Neutrophil (primary cell): ENCODE data around the gene CD80.

Experiments
- H3K27ac ChIP-seq: fragments of 200-600 bp; sonication (generic); 2 replicates; pipeline ENCODE4 v1.5.1; 2016; ENCODE audit warnings: mild to moderate bottlenecking, moderate library complexity
- H3K27me3 ChIP-seq: fragments of 200-600 bp; sonication (generic); 2 replicates; pipeline ENCODE4 v1.6.0; 2016; ENCODE audit warnings: mild to moderate bottlenecking
- H3K36me3 ChIP-seq: fragments of 200-600 bp; sonication (generic); 2 replicates; pipeline ENCODE4 v1.5.1; 2017
- H3K4me1 ChIP-seq, 2 experiments: fragments of 200-600 bp in 1 of 2; sonication (generic) in 1 of 2; 1 replicate in 1 of 2; 2 replicates in 1 of 2; pipeline versions ENCODE4 v1.5.1 to v1.6.1; 2013 to 2016; ENCODE audit warnings: low read depth in 1 of 2, low read length in 1 of 2, mild to moderate bottlenecking in 1 of 2, moderate library complexity in 1 of 2; ENCODE audit not compliant: control insufficient read depth in 1 of 2, insufficient read depth in 1 of 2
- H3K4me3 ChIP-seq, 2 experiments: fragments of 200-600 bp in 1 of 2; sonication (generic) in 1 of 2; 1 replicate in 1 of 2; 2 replicates in 1 of 2; pipeline ENCODE4 v1.5.1; 2013 to 2016; ENCODE audit warnings: low read depth in 1 of 2, low read length in 1 of 2, mild to moderate bottlenecking in 1 of 2, moderate library complexity in 1 of 2
- H3K9me3 ChIP-seq: fragments of 200-600 bp; sonication (generic); 2 replicates; pipeline ENCODE4 v1.5.1; 2016
- CTCF ChIP-seq: fragments of 200-600 bp; sonication (generic); IDR thresholded peaks from 2 replicates; pipeline ENCODE4 v1.5.1; 2016; ENCODE audit warnings: antibody characterized with exemption

CD80 gene

GRCh38 chr3:119542168-119542767 is 17.1 kb downstream of the CD80 start:
- Histone ChIP-seq H3K4me1 (peaks cover 8 to 10% of the 10 kb centered on the region in 2 experiments), H3K36me3 (no peaks in the 10 kb centered on the region), H3K4me3 (no peak overlapping the region), H3K9me3 (no peaks in the 10 kb centered on the region), H3K27me3 (no peaks in the 10 kb centered on the region), H3K27ac (no peak overlapping the region)
- no peak for TF ChIP-seq CTCF

GRCh38 chr3:119541547-119541946 is 17.9 kb downstream of the CD80 start:
- Histone ChIP-seq H3K4me3 (no peak overlapping the region), H3K9me3 (no peaks in the 10 kb centered on the region), H3K36me3 (no peaks in the 10 kb centered on the region), H3K27ac (no peak overlapping the region), H3K4me1 (peaks cover under 1 to 3% of the 10 kb centered on the region in 2 experiments), H3K27me3 (no peaks in the 10 kb centered on the region)
- TF ChIP-seq CTCF, result no peak

- no peak overlapping the region for H3K4me3 ChIP-seq
- no peak overlapping the region for H3K27ac ChIP-seq
- no peaks in the 10 kb centered on the region for H3K9me3 ChIP-seq
- no peaks in the 10 kb centered on the region for H3K4me1 ChIP-seq
- H3K36me3 ChIP-seq, result no peaks in the 10 kb centered on the region
- TF ChIP-seq CTCF, result no peak
- H3K27me3 ChIP-seq, result no peaks in the 10 kb centered on the region
Measured at GRCh38 chr3:119538772-119539171, 20.6 kb downstream of the CD80 start.

GRCh38 chr3:119536757-119537156 is 22.7 kb downstream of the CD80 start:
- no peak for TF ChIP-seq CTCF
- Histone ChIP-seq H3K27me3 (no peaks in the 10 kb centered on the region), H3K9me3 (no peaks in the 10 kb centered on the region), H3K4me1 (no peaks in the 10 kb centered on the region), H3K27ac (no peak overlapping the region), H3K4me3 (no peak overlapping the region), H3K36me3 (no peaks in the 10 kb centered on the region)

- H3K4me3 ChIP-seq, result no peak overlapping the region
- no peaks in the 10 kb centered on the region for H3K9me3 ChIP-seq
- no peak for TF ChIP-seq CTCF
- H3K27me3 ChIP-seq, result no peaks in the 10 kb centered on the region
- no peaks in the 10 kb centered on the region for H3K36me3 ChIP-seq
- H3K4me1 ChIP-seq, result no peaks in the 10 kb centered on the region
- no peak overlapping the region for H3K27ac ChIP-seq
Measured at GRCh38 chr3:119534296-119534695, 25.1 kb downstream of the CD80 start.

GRCh38 chr3:119531151-119531550 is 28.3 kb downstream of the CD80 start:
- H3K9me3 ChIP-seq, result no peaks in the 10 kb centered on the region
- no peak overlapping the region for H3K4me3 ChIP-seq
- H3K27me3 ChIP-seq, result no peaks in the 10 kb centered on the region
- TF ChIP-seq CTCF, result no peak
- H3K36me3 ChIP-seq, result no peaks in the 10 kb centered on the region
- H3K27ac ChIP-seq, result no peak overlapping the region
- H3K4me1 ChIP-seq, result no peaks in the 10 kb centered on the region
